Keratinocyte (primary cell): ENCODE data around the gene PTPRD. TPM values are rescaled to one million over a fixed set of nuclear protein-coding genes. Genes with fewer than 3 reads are reported as not detected.

ENCODE experiments used
- DNase-seq: peaks from one replicate; pipeline ENCODE4 v3.0.0-alpha.2; 2011; ENCODE audit warnings: low read depth, missing footprints, low spot score
- FAIRE-seq: peaks from 2 replicates; lab custom pipeline; 2011; peaks lifted over from hg19 to GRCh38; lab: Jason Lieb, UNC
- H2AFZ ChIP-seq: 2 replicates; pipeline ENCODE4 v1.6.0; 2012; ENCODE audit warnings: low read length, control low read depth, inconsistent platforms; ENCODE audit not compliant: control insufficient read depth
- H3K27ac ChIP-seq: 2 replicates; pipeline ENCODE4 v1.5.1; 2011; ENCODE audit warnings: low read length; ENCODE audit not compliant: control insufficient read depth, insufficient read depth
- H3K27me3 ChIP-seq: 3 replicates; pipeline ENCODE4 v1.6.0; 2011; ENCODE audit warnings: low read length; ENCODE audit not compliant: control insufficient read depth, insufficient read depth; ENCODE audit errors: extremely low read depth
- H3K36me3 ChIP-seq, 2 experiments: 2 replicates in 1 of 2; 3 replicates in 1 of 2; pipeline ENCODE4 v1.5.1; 2011; ENCODE audit warnings: low read length in 2 of 2, mild to moderate bottlenecking in 1 of 2; ENCODE audit not compliant: control insufficient read depth in 2 of 2, insufficient read depth in 2 of 2; ENCODE audit errors: extremely low read depth in 1 of 2
- H3K4me1 ChIP-seq: 3 replicates; pipeline ENCODE4 v1.5.1; 2011; ENCODE audit warnings: low read length; ENCODE audit not compliant: control insufficient read depth, insufficient read depth; ENCODE audit errors: extremely low read depth
- H3K4me2 ChIP-seq: 3 replicates; pipeline ENCODE4 v1.6.0; 2011; ENCODE audit warnings: low read depth, low read length; ENCODE audit not compliant: control insufficient read depth, insufficient read depth; ENCODE audit errors: extremely low read depth
- H3K4me3 ChIP-seq, 3 experiments: fragments of 200-600 bp in 1 of 3; sonication (generic) in 1 of 3; 2 replicates in 2 of 3; 3 replicates in 1 of 3; pipeline ENCODE4 v1.5.1; 2011 to 2016; ENCODE audit warnings: low read length in 3 of 3, mild to moderate bottlenecking in 3 of 3, control low read depth in 2 of 3, inconsistent platforms in 1 of 3, low read depth in 1 of 3, mixed read lengths in 1 of 3, mixed run types in 1 of 3, moderate library complexity in 1 of 3; ENCODE audit not compliant: control insufficient read depth in 2 of 3, insufficient read depth in 2 of 3; ENCODE audit errors: extremely low read depth in 1 of 3
- H3K79me2 ChIP-seq: 2 replicates; pipeline ENCODE4 v1.6.0; 2012; ENCODE audit warnings: low read length; ENCODE audit not compliant: control insufficient read depth, insufficient read depth
- H3K9ac ChIP-seq: 3 replicates; pipeline ENCODE4 v1.6.0; 2011; ENCODE audit warnings: low read length; ENCODE audit not compliant: control insufficient read depth, insufficient read depth; ENCODE audit errors: extremely low read depth
- H3K9me1 ChIP-seq: 3 replicates; pipeline ENCODE4 v1.6.0; 2011; ENCODE audit warnings: low read length; ENCODE audit not compliant: control insufficient read depth, insufficient read depth; ENCODE audit errors: extremely low read depth
- H3K9me3 ChIP-seq: 2 replicates; pipeline ENCODE4 v1.5.1; 2012; ENCODE audit warnings: low read depth, low read length; ENCODE audit not compliant: control insufficient read depth
- H4K20me1 ChIP-seq: 3 replicates; pipeline ENCODE4 v1.6.0; 2011; ENCODE audit warnings: low read length; ENCODE audit not compliant: control insufficient read depth, insufficient read depth; ENCODE audit errors: extremely low read depth
- CTCF ChIP-seq, 3 experiments: IDR thresholded peaks in 1 of 3; conservative IDR thresholded peaks in 1 of 3; optimal IDR thresholded peaks in 1 of 3; 2 replicates in 2 of 3; 3 replicates in 1 of 3; pipeline versions ENCODE3 to v1.5.1; 2011; ENCODE audit warnings: low read length in 3 of 3, mild to moderate bottlenecking in 3 of 3, moderate library complexity in 2 of 3, control low read depth in 1 of 3, inconsistent platforms in 1 of 3; ENCODE audit not compliant: insufficient read depth in 2 of 3; ENCODE audit errors: extremely low read depth in 1 of 3
- EZH2 ChIP-seq: IDR thresholded peaks from one replicate; pipeline ENCODE4 v1.6.1; 2012; ENCODE audit warnings: inconsistent platforms, mild to moderate bottlenecking, low read length, moderate library complexity
- dilution Hi-C: fragments of 300-500 bp; cut with MboI; formaldehyde crosslinking; loops from one replicate; pipeline ENCODE4 v1.7.0; 2020; ENCODE audit warnings: low sequenced_read_pairs; ENCODE audit not compliant: extremely low pct_ligation_motif_present
- polyA plus RNA-seq, 5 experiments: library from polyadenylated mRNA; depleted of rRNA in 3 of 5; stranded (reverse) in 3 of 5; stranded (forward) in 1 of 5; unstranded in 1 of 5; fragments of >200 nt; gene quantifications; 1 replicate in 1 of 5; 2 replicates in 3 of 5; 3 replicates in 1 of 5; pipeline versions ENCODE4 v1.2.1 to v1.2.3, GENCODE V29; 2011 to 2012; ENCODE audit warnings: missing spikeins in 2 of 5, low read depth in 1 of 5, low replicate concordance in 1 of 5

Gene PTPRD
- polyA plus RNA-seq, 1 donor (not counting 4 experiments of a cell fraction or from before 2014, with no cell fraction given), result 0.10 TPM

DNA sequence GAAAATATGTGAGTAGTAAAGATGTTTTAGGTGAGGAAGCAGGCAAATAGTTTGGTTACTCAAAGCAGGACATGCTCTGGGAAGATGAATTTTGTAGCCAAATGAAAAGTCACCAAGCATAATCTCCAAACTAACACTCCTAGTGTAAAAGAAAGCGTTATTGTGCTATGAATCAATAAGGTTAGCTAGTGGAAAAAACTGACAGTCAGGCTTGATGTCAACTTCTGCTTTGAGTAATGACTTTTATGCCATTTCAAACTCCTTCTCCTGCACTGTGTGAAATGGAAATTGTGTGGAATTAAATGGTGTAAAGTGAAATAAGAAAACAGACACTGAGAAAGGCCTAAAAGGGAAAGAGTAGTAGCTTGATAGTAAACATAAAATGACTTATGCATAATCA lies 2176.0 kb downstream of the PTPRD start:
- Histone ChIP-seq H3K27ac (no peak overlapping the region), H2AFZ (no peak overlapping the region), H3K9ac (no peak overlapping the region), H3K4me1 (no peaks in the 10 kb centered on the region), H3K79me2 (no peaks in the 10 kb centered on the region), H3K36me3 (no peaks in the 10 kb centered on the region), H3K4me3 (no peak overlapping the region), H4K20me1 (no peaks in the 10 kb centered on the region), H3K9me1 (no peaks in the 10 kb centered on the region), H3K27me3 (no peaks in the 10 kb centered on the region), H3K9me3 (no peaks in the 10 kb centered on the region), H3K4me2 (no peak overlapping the region)
- no peak for DNase-seq
- dilution Hi-C loops, result no loop called here
- FAIRE-seq, result no peak
- TF ChIP-seq CTCF (optimal IDR thresholded peaks at IDR 0.05 in 1 of 3, IDR thresholded peaks at IDR 0.05 in 1 of 3, conservative IDR thresholded peaks at IDR 0.05 in 1 of 3; ENCODE audit: extremely low read depth in 1 of 3, insufficient read depth in 2 of 3, low read length in 3 of 3) (no peak), EZH2 (no peak)

DNA sequence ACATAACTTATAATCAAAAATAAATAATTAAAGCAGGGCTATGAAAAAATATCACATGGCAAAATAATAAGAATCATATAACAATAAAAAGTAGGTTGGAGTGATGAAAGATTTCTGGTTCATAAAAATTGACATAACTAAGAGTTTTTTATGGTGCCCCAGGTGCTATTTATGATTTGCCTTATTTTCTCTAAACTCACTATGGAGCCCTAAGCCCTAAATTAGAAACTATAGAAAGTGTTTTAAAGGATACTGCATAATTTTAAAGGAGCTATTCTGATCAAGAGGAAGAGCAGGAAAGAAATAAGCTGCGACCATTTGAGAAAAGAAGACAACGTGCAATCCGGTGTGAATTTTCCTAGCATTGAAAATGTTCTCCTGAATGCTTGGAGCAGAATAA lies 2178.2 kb downstream of the PTPRD start:
- H4K20me1 ChIP-seq, result no peaks in the 10 kb centered on the region
- H3K9me3 ChIP-seq, result no peaks in the 10 kb centered on the region
- H3K27ac ChIP-seq, result no peak overlapping the region
- H3K9me1 ChIP-seq, result no peaks in the 10 kb centered on the region
- no peak overlapping the region for H2AFZ ChIP-seq
- no peaks in the 10 kb centered on the region for H3K36me3 ChIP-seq
- H3K4me1 ChIP-seq, result no peaks in the 10 kb centered on the region
- DNase-seq (no peak), FAIRE-seq (no peak)
- no peaks in the 10 kb centered on the region for H3K27me3 ChIP-seq
- H3K9ac ChIP-seq, result no peak overlapping the region
- TF ChIP-seq EZH2 (no peak), CTCF (optimal IDR thresholded peaks at IDR 0.05 in 1 of 3, IDR thresholded peaks at IDR 0.05 in 1 of 3, conservative IDR thresholded peaks at IDR 0.05 in 1 of 3; ENCODE audit: extremely low read depth in 1 of 3, insufficient read depth in 2 of 3, low read length in 3 of 3) (no peak)
- no peak overlapping the region for H3K4me2 ChIP-seq
- H3K79me2 ChIP-seq, result no peaks in the 10 kb centered on the region
- H3K4me3 ChIP-seq, result no peak overlapping the region
- dilution Hi-C loops, result no loop called here
